K562 treated with DMSO at 1 percent for 12 hours (cell line): ENCODE measurements around the gene TRAF3. TPM values are rescaled to one million over a fixed set of nuclear protein-coding genes. Genes with fewer than 3 reads are reported as not detected.

Source experiments
- total RNA-seq: library from RNA; unstranded; fragments of 300-600 nt; gene quantifications from 2 replicates; pipeline ENCODE4 v1.2.3, GENCODE V29; 2022; ENCODE audit not compliant: insufficient read depth

TRAF3 gene, protein sequence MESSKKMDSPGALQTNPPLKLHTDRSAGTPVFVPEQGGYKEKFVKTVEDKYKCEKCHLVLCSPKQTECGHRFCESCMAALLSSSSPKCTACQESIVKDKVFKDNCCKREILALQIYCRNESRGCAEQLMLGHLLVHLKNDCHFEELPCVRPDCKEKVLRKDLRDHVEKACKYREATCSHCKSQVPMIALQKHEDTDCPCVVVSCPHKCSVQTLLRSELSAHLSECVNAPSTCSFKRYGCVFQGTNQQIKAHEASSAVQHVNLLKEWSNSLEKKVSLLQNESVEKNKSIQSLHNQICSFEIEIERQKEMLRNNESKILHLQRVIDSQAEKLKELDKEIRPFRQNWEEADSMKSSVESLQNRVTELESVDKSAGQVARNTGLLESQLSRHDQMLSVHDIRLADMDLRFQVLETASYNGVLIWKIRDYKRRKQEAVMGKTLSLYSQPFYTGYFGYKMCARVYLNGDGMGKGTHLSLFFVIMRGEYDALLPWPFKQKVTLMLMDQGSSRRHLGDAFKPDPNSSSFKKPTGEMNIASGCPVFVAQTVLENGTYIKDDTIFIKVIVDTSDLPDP
- 4.1 and 11.1 TPM in 2 replicates for total RNA-seq

DNA sequence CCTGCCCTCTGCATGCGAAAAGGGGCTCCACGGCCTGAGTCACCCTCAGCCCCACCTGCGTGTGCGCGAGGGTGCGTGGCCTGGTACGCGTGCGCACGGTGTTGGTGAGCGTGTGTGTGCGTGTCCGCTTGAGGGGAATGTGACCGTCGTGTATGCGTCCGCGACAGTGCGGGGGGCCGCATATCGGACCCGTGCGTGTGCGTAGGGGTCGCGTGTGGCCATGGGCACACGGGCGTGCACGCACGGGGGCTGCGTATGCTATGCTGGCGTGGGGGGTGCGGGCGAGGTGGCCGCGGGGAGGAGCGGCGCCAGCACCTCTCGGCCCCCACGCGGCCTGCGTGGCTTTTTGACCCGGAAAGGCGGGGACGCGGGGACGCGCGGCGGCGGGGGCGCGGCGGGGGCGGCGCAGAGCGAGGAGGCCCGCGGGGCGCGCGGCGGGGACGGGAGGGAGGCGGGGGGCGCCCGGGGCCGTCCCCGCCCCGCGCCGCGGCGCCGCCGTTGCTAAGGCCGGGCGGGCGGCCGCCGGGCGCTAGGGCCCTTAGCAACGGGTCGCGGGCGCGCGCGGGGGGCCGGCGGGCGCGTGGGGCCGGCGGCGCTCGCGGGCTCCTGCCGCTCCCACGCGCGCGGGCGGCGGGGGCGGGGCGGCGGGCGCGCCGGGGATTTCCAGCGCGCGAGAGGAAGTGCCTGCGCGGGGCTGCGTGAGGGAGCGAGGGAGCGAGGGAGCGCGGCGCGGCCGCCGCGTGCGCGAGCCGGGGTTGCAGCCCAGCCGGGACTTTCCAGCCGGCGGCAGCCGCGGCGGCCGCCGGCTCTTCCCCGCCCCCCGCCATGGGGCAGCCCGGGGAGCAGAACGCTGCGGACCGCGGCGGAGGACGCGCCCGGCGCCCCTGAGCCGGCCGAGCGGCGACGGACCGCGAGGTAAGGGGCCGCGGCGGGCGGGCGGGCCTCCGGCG lies at the start of gene TRAF3:
TRAF3 (plus strand) TSS at position 689 of the 950 bp plus-strand sequence. CDS start 92,753 bp downstream, outside the sequence.

DNA sequence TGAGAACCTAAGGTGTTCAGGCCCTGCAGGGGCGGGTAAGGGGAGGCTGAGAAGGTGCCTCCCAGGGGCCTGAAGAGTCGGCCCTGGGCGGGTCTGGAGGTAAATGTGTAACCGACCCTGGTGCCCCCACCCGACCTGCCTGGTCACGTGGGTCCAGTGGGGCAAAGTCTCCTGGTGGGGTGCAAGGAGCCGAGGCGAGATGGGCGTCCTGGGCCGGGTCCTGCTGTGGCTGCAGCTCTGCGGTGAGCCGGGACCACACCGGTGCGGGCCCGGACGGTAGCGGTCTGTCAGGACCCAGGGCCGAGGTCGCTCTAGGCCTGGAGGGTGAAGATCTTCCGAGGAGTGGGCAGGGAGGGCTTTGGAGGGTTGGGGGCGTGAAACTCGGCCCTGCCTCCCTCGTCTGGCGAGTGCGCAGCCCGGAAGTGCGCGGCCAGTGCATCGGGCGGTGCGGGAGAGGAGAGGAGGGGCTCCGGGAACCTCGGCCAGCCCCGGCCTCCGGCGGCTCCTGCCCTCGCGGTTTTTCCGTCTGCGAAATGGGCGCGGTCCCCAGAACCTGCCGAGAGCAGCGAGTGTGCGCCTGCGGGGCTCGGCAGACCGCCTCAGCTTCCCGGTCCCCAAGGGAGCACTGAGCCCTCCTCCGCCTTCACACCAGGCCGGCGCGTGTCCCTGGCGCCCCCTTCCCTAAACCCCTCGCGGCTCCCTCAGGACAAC lies 145.4 kb downstream of the TRAF3 start, which contains the start of gene AMN:
AMN (plus strand) TSS at position 174 of the 711 bp plus-strand sequence; CDS start at position 200, 26 bp downstream.

Other genes with a start within 250 kb of the TRAF3 start
- gene RCOR1, start 184.8 kb upstream of the TRAF3 start, total RNA-seq = 6.8 and 25.1 TPM in 2 replicates
- 0.27 TPM in 1 of 2 replicates, not detected in the other for gene AMN, start 145.2 kb downstream of the TRAF3 start, total RNA-seq